ENCODE results near the gene ZNF3. TPM values are rescaled to one million over a fixed set of nuclear protein-coding genes. Genes with fewer than 3 reads are reported as not detected.

The ZNF3 gene
- total and polyA plus RNA-seq, 4 donors = 10.2 to 18.2 (median 12.2) TPM

GRCh38 chr7:100107125-100107737, 25.7 kb upstream of the ZNF3 start:
- H3K36me3 ChIP-seq (ENCODE audit: control insufficient read depth in 4 of 4, insufficient read depth in 3 of 4, low read depth in 1 of 4, low read length in 3 of 4) = peaks cover 3 to 49% (median 26%) of the 10 kb centered on the region in 4 donors
- TF ChIP-seq EGR1 (IDR thresholded peaks at IDR 0.05; ENCODE audit: low read depth in 2 of 2) (no peak), RXRA (IDR thresholded peaks at IDR 0.05) (no peak), GABPA (IDR thresholded peaks at IDR 0.05 in 1 of 2, conservative IDR thresholded peaks at IDR 0.05 in 1 of 2) (no peak), TAF1 (conservative IDR thresholded peaks at IDR 0.05) (no peak), CTCF (IDR thresholded peaks at IDR 0.05; ENCODE audit: low read depth, low read length, missing input control) (no peak), RAD21 (IDR thresholded peaks at IDR 0.05) (no peak), REST (IDR thresholded peaks at IDR 0.05) (no peak), ZBTB33 (IDR thresholded peaks at IDR 0.05) (no peak), SP1 (IDR thresholded peaks at IDR 0.05) (no peak), YY1 (IDR thresholded peaks at IDR 0.05) (no peak), FOXA1 (IDR thresholded peaks at IDR 0.05) (no peak), ATF3 (IDR thresholded peaks at IDR 0.05) (no peak), NR2F2 (IDR thresholded peaks at IDR 0.05) (no peak), HNF4G (IDR thresholded peaks at IDR 0.05) (no peak)

GRCh38 chr7:100106633-100107032, 25.1 kb upstream of the ZNF3 start:
- whole genome bisulfite sequencing = 87% methylated on average over 17 of the region's 17 CpGs
- no peak for DNase-seq (ENCODE audit: low spot score)
- no peak overlapping the region for H3K4me3 ChIP-seq (ENCODE audit: low read depth in 1 of 3, low read length in 3 of 3)
- no peaks in the 10 kb centered on the region for H3K27me3 ChIP-seq (ENCODE audit: control insufficient read depth in 4 of 4, insufficient read depth in 4 of 4, low read length in 3 of 4)
- no peak overlapping the region for H3K9ac ChIP-seq (ENCODE audit: low read depth in 1 of 2, low read length in 2 of 2)
- no peak overlapping the region for H3K27ac ChIP-seq (ENCODE audit: low read depth in 1 of 2, low read length in 2 of 2)
- peaks cover 0 to 4% (median 2%) of the 10 kb centered on the region in 4 donors for H3K4me1 ChIP-seq (ENCODE audit: control insufficient read depth in 4 of 4, insufficient read depth in 4 of 4, low read length in 3 of 4)
- H3K36me3 ChIP-seq (ENCODE audit: control insufficient read depth in 4 of 4, insufficient read depth in 3 of 4, low read depth in 1 of 4, low read length in 3 of 4) = peaks cover 3 to 44% (median 26%) of the 10 kb centered on the region in 4 donors
- H3K9me3 ChIP-seq (ENCODE audit: control insufficient read depth in 4 of 4, low read length in 3 of 4) = no peaks in the 10 kb centered on the region
- TF ChIP-seq CTCF (IDR thresholded peaks at IDR 0.05; ENCODE audit: low read depth, low read length, missing input control) (no peak), MAX (IDR thresholded peaks at IDR 0.05) (no peak), ATF3 (IDR thresholded peaks at IDR 0.05) (no peak), FOXA1 (IDR thresholded peaks at IDR 0.05) (no peak), HNF4A (conservative IDR thresholded peaks at IDR 0.05) (no peak), EGR1 (IDR thresholded peaks at IDR 0.05; ENCODE audit: low read depth in 2 of 2) (no peak), NR2F2 (IDR thresholded peaks at IDR 0.05) (no peak), RAD21 (IDR thresholded peaks at IDR 0.05) (no peak), REST (IDR thresholded peaks at IDR 0.05) (no peak), TAF1 (conservative IDR thresholded peaks at IDR 0.05) (no peak), HNF4G (IDR thresholded peaks at IDR 0.05) (no peak)

More at GRCh38 chr7:100107125-100107737, 25.7 kb upstream of the ZNF3 start:
- Histone ChIP-seq H3K9ac (ENCODE audit: low read depth in 1 of 2, low read length in 2 of 2) (no peak overlapping the region), H3K4me1 (ENCODE audit: control insufficient read depth in 4 of 4, insufficient read depth in 4 of 4, low read length in 3 of 4) (peaks cover 0 to 3% (median 1%) of the 10 kb centered on the region in 4 donors), H3K27ac (ENCODE audit: low read depth in 1 of 2, low read length in 2 of 2) (no peak overlapping the region), H3K27me3 (ENCODE audit: control insufficient read depth in 4 of 4, insufficient read depth in 4 of 4, low read length in 3 of 4) (no peaks in the 10 kb centered on the region), H3K9me3 (ENCODE audit: control insufficient read depth in 4 of 4, low read length in 3 of 4) (no peaks in the 10 kb centered on the region), H3K4me3 (ENCODE audit: low read depth in 1 of 3, low read length in 3 of 3) (no peak overlapping the region)
- 92% methylated on average over 25 of the region's 25 CpGs for WGBS
- no peak for DNase-seq (ENCODE audit: low spot score)

Measured in liver (tissue), 9 donors.